PC-9 (cell line): ENCODE results near the gene FBXO30.

ENCODE experiments used
- CTCF ChIP-seq: fragments of 200-600 bp; sonication (generic); conservative IDR thresholded peaks from 2 replicates; pipeline ENCODE4 v1.6.1; 2017; ENCODE audit warnings: mixed run types, antibody characterized with exemption, mild to moderate bottlenecking, moderate library complexity
- EZH2 ChIP-seq: fragments of 200-600 bp; sonication (generic); IDR thresholded peaks from 2 replicates; pipeline ENCODE4 v1.8.0; 2017; ENCODE audit warnings: antibody characterized with exemption, low read depth

GRCh38 chr6:145830612-145831011, 16.0 kb upstream of the FBXO30 start:
- TF ChIP-seq CTCF (no peak), EZH2 (no peak)
